Measurements from ENCODE around the gene SBSN. TPM values are rescaled to one million over a fixed set of nuclear protein-coding genes. Genes with fewer than 3 reads are reported as not detected.
A peak's percentile ranks its signal among the peaks of the same experiment; 100 is the strongest.

The SBSN gene
- total RNA-seq, 1 donor: 4.7 TPM

- Histone ChIP-seq H3K27ac (ENCODE audit: low read depth, low read length) (no peak overlapping the region), H2AFZ (ENCODE audit: low read length) (no peak overlapping the region), H4K20me1 (ENCODE audit: insufficient read depth, low read length) (peaks cover 7% of the 10 kb centered on the region), H3K36me3 (ENCODE audit: insufficient read depth, low read length) (peaks cover 6% of the 10 kb centered on the region), H3K4me1 (ENCODE audit: insufficient read depth, low read length) (peaks cover 6% of the 10 kb centered on the region), H3K27me3 (ENCODE audit: insufficient read depth, low read length) (no peaks in the 10 kb centered on the region), H3K79me2 (ENCODE audit: insufficient read depth, low read length) (peaks cover 23% of the 10 kb centered on the region), H3K4me2 (ENCODE audit: insufficient read depth, low read length) (no peak overlapping the region), H3K9me3 (ENCODE audit: low read depth, low read length) (no peaks in the 10 kb centered on the region), H3K4me3 (ENCODE audit: insufficient read depth, low read length) (no peak overlapping the region)
- no peak for TF ChIP-seq CTCF (IDR thresholded peaks at IDR 0.05; ENCODE audit: extremely low read depth, low read depth, low read length)
- peak; percentile 88 for DNase-seq (ENCODE audit: insufficient read length, low spot score, missing footprints)
These were observed 21.9 kb upstream of the SBSN start for GRCh38 chr19:35549879-35550523.

DNA sequence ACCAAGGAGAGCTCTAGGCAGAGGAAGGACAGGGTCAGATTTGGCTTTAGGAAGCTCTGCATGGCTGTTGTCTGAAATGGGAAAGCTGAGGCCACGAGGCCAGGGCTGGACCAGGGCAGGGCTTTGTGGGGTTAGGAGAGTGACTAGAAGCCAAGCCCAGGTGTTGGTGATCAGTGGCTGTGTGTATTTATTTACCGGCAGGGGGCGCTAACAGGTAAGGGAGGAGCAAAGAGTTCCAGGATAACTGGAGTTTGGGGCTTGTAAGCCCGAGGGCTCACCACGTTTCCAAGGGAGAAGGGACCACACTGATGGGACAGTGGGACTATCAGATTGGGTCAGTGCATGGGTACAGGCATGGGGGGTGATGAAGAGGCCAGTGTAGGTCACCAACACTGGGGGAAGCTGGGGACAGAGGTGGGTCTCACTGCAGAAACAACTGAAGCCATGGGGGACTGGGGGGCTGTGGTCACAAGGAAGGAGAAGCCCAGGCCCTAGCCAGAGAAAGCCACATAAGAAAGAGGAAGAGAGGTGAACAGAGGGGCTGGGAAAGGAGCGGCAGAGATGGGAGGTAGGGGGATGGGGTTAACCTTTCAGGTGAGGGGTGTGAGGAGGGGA lies 21.2 kb upstream of the SBSN start:
- Histone ChIP-seq H3K4me2 (ENCODE audit: insufficient read depth, low read length) (no peak overlapping the region), H2AFZ (ENCODE audit: low read length) (no peak overlapping the region), H3K4me3 (ENCODE audit: insufficient read depth, low read length) (no peak overlapping the region), H3K9me3 (ENCODE audit: low read depth, low read length) (no peaks in the 10 kb centered on the region), H3K4me1 (ENCODE audit: insufficient read depth, low read length) (peaks cover 13% of the 10 kb centered on the region), H3K79me2 (ENCODE audit: insufficient read depth, low read length) (peaks cover 30% of the 10 kb centered on the region), H3K36me3 (ENCODE audit: insufficient read depth, low read length) (peaks cover 6% of the 10 kb centered on the region), H3K27me3 (ENCODE audit: insufficient read depth, low read length) (no peaks in the 10 kb centered on the region), H4K20me1 (ENCODE audit: insufficient read depth, low read length) (peaks cover 7% of the 10 kb centered on the region), H3K27ac (ENCODE audit: low read depth, low read length) (no peak overlapping the region)
- peak; percentile 78 for TF ChIP-seq CTCF (IDR thresholded peaks at IDR 0.05; ENCODE audit: extremely low read depth, low read depth, low read length)
- peak; percentile 96 for DNase-seq (ENCODE audit: insufficient read length, low spot score, missing footprints)

DNA sequence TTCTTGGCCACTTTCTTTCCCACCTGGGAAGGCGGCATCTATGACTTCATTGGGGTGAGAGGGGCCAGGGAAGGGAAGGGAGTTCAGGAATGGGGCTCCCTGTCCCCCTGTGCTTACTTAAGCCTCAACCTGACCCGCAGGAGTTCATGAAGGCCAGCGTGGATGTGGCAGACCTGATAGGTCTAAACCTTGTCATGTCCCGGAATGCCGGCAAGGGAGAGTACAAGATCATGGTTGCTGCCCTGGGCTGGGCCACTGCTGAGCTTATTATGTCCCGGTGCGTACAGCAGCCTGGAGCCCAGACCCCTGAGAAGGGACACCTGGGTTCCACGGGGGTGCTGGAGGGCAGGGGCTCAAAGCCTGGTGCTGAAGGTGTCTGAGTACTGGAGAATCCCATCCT lies 18.4 kb upstream of the SBSN start:
- H3K27ac ChIP-seq (ENCODE audit: low read depth, low read length): peak overlapping the region; percentile 88
- no peaks in the 10 kb centered on the region for H3K27me3 ChIP-seq (ENCODE audit: insufficient read depth, low read length)
- H3K4me3 ChIP-seq (ENCODE audit: insufficient read depth, low read length): peak overlapping the region; percentile 97
- peaks cover 7% of the 10 kb centered on the region for H4K20me1 ChIP-seq (ENCODE audit: insufficient read depth, low read length)
- no peak overlapping the region for H2AFZ ChIP-seq (ENCODE audit: low read length)
- no peaks in the 10 kb centered on the region for H3K9me3 ChIP-seq (ENCODE audit: low read depth, low read length)
- H3K4me2 ChIP-seq (ENCODE audit: insufficient read depth, low read length): peak overlapping the region; percentile 86
- TF ChIP-seq CTCF (IDR thresholded peaks at IDR 0.05; ENCODE audit: extremely low read depth, low read depth, low read length): no peak
- peaks cover 38% of the 10 kb centered on the region for H3K79me2 ChIP-seq (ENCODE audit: insufficient read depth, low read length)
- H3K4me1 ChIP-seq (ENCODE audit: insufficient read depth, low read length): peaks cover 14% of the 10 kb centered on the region
- peak; percentile 9 for DNase-seq (ENCODE audit: insufficient read length, low spot score, missing footprints)
- H3K36me3 ChIP-seq (ENCODE audit: insufficient read depth, low read length): peaks cover 13% of the 10 kb centered on the region

DNA sequence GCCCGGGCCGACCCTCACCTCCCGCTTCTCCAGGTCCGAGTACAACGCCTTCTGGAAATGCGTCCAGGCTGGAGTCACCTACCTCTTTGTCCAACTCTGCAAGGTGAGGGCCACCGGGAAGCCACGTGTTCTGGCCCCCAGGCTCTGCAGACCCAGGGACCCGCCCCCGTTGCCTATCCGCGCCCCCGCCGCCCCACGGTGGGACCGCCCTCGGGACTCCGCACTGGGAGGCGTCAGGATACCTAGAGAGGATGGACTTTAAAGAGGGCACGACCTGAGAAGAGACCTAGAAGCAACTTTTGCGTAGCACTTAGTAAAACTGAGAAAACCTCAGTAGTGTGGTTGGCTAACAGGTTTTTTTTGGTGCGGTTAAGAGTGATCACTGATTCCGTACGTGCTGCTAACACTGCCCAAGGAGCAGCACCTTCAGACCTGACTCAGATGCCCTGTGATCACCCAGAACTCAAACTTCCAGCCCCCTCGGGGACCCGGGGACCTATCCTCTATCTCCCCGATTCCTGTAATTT lies 17.8 kb upstream of the SBSN start:
- peaks cover 7% of the 10 kb centered on the region for H4K20me1 ChIP-seq (ENCODE audit: insufficient read depth, low read length)
- H3K9me3 ChIP-seq (ENCODE audit: low read depth, low read length): no peaks in the 10 kb centered on the region
- DNase-seq (ENCODE audit: insufficient read length, low spot score, missing footprints): peak; percentile 93
- peak overlapping the region; percentile 86 for H3K4me2 ChIP-seq (ENCODE audit: insufficient read depth, low read length)
- no peak for TF ChIP-seq CTCF (IDR thresholded peaks at IDR 0.05; ENCODE audit: extremely low read depth, low read depth, low read length)
- peaks cover 38% of the 10 kb centered on the region for H3K79me2 ChIP-seq (ENCODE audit: insufficient read depth, low read length)
- H3K4me1 ChIP-seq (ENCODE audit: insufficient read depth, low read length): peaks cover 14% of the 10 kb centered on the region
- peak overlapping the region; percentile 93 for H2AFZ ChIP-seq (ENCODE audit: low read length)
- peaks cover 13% of the 10 kb centered on the region for H3K36me3 ChIP-seq (ENCODE audit: insufficient read depth, low read length)
- H3K27me3 ChIP-seq (ENCODE audit: insufficient read depth, low read length): no peaks in the 10 kb centered on the region
- H3K4me3 ChIP-seq (ENCODE audit: insufficient read depth, low read length): peak overlapping the region; percentile 97
- peak overlapping the region; percentile 88 for H3K27ac ChIP-seq (ENCODE audit: low read depth, low read length)

Data from osteoblast (primary cell).